ENCODE measurements around the gene AIP.

The AIP gene

GRCh38 chr11:67482827-67483798 lies at the start of gene AIP:
AIP (plus strand) TSS chr11:67483026; CDS start chr11:67483159, 133 bp downstream.
- peak; percentile 90 to 93 for DNase-seq (ENCODE audit: low read depth in 2 of 2)

- DNase-seq (ENCODE audit: low read depth in 2 of 2) = no peak
These were observed 49.1 kb upstream of the AIP start for GRCh38 chr11:67433536-67434394.

- DNase-seq (ENCODE audit: low read depth in 2 of 2) = no peak
These were observed 48.4 kb upstream of the AIP start for GRCh38 chr11:67434395-67434881.

- no peak for DNase-seq (ENCODE audit: low read depth in 2 of 2)
These were observed 47.6 kb upstream of the AIP start for GRCh38 chr11:67435031-67435726.

GRCh38 chr11:67435727-67436458 lies 46.9 kb upstream of the AIP start:
- DNase-seq (ENCODE audit: low read depth in 2 of 2) = no peak

GRCh38 chr11:67436459-67437081 lies 46.3 kb upstream of the AIP start:
- peak in 1 of 2 donors; percentile 47 for DNase-seq (ENCODE audit: low read depth in 2 of 2)

- DNase-seq (ENCODE audit: low read depth in 2 of 2) = peak; percentile 43 to 63
These were observed 45.6 kb upstream of the AIP start, which contains the start of gene PTPRCAP for GRCh38 chr11:67437082-67437808. PTPRCAP (minus strand) TSS chr11:67437682; CDS start chr11:67437619, 63 bp downstream.

GRCh38 chr11:67437809-67438157 lies 45.0 kb upstream of the AIP start:
- no peak for DNase-seq (ENCODE audit: low read depth in 2 of 2)

- peak; percentile 45 to 53 for DNase-seq (ENCODE audit: low read depth in 2 of 2)
These were observed 44.5 kb upstream of the AIP start for GRCh38 chr11:67438158-67438902.

- DNase-seq (ENCODE audit: low read depth in 2 of 2) = no peak
These were observed 43.3 kb upstream of the AIP start for GRCh38 chr11:67439321-67440228.

GRCh38 chr11:67440229-67441097 lies 42.4 kb upstream of the AIP start:
- DNase-seq (ENCODE audit: low read depth in 2 of 2) = no peak

GRCh38 chr11:67441098-67441563 lies 41.7 kb upstream of the AIP start:
- DNase-seq (ENCODE audit: low read depth in 2 of 2) = no peak

GRCh38 chr11:67441731-67442351 lies 41.0 kb upstream of the AIP start:
- no peak for DNase-seq (ENCODE audit: low read depth in 2 of 2)

GRCh38 chr11:67442504-67443404 lies 40.1 kb upstream of the AIP start:
- no peak for DNase-seq (ENCODE audit: low read depth in 2 of 2)

- no peak for DNase-seq (ENCODE audit: low read depth in 2 of 2)
These were observed 37.3 kb upstream of the AIP start for GRCh38 chr11:67445515-67445914.
